Endothelial cell of umbilical vein (primary cell): ENCODE results near the gene SCNM1. TPM values are rescaled to one million over a fixed set of nuclear protein-coding genes. Genes with fewer than 3 reads are reported as not detected.

Source experiments
- BruUV-seq: library from RNA; stranded (reverse); fragments of 400-500 nt; replicated peaks from 2 replicates; lab custom pipeline; 2021; lab: Mats Ljungman, UMichigan
- CTCF ChIA-PET: fragments of 300-600, 350-600 bp; sonication (Branson Sonifier 250); formaldehyde crosslinking; loops from one replicate; lab custom pipeline; 2021; ENCODE audit warnings: antibody characterized with exemption, inconsistent platforms; lab: Charles Lee
- POLR2A ChIA-PET: fragments of 300-600, 350-600 bp; sonication (Branson Sonifier 250); formaldehyde crosslinking; loops from one replicate; lab custom pipeline; 2021; ENCODE audit warnings: antibody characterized with exemption, inconsistent platforms; lab: Charles Lee
- DNase-seq: peaks from one replicate; pipeline ENCODE4 v3.0.0-alpha.2; 2011; ENCODE audit warnings: low read depth, low spot score
- FAIRE-seq: peaks from 2 replicates; lab custom pipeline; 2011; peaks lifted over from hg19 to GRCh38; lab: Jason Lieb, UNC
- H2AFZ ChIP-seq: 2 replicates; pipeline ENCODE4 v1.6.0; 2012; ENCODE audit warnings: low read depth, low read length, control low read depth, inconsistent platforms
- H3K27ac ChIP-seq: 2 replicates; pipeline ENCODE4 v1.5.1; 2011; ENCODE audit warnings: low read depth, mild to moderate bottlenecking, control low read depth, low read length, moderate library complexity; ENCODE audit not compliant: insufficient read depth
- H3K27me3 ChIP-seq, 2 experiments: 2 replicates each; pipeline versions ENCODE4 v1.6.0 to v1.6.1; 2011; ENCODE audit warnings: low read length in 2 of 2, mixed read lengths in 1 of 2; ENCODE audit not compliant: control insufficient read depth in 2 of 2, insufficient read depth in 2 of 2
- H3K36me3 ChIP-seq, 2 experiments: 2 replicates in 1 of 2; 3 replicates in 1 of 2; pipeline ENCODE4 v1.5.1; 2011; ENCODE audit warnings: low read length in 2 of 2, mild to moderate bottlenecking in 1 of 2, moderate library complexity in 1 of 2; ENCODE audit not compliant: control insufficient read depth in 2 of 2, insufficient read depth in 2 of 2; ENCODE audit errors: extremely low read depth in 1 of 2
- H3K4me1 ChIP-seq: 3 replicates; pipeline ENCODE4 v1.5.1; 2011; ENCODE audit warnings: mild to moderate bottlenecking, low read length; ENCODE audit not compliant: control insufficient read depth, insufficient read depth; ENCODE audit errors: extremely low read depth
- H3K4me2 ChIP-seq: 2 replicates; pipeline ENCODE4 v1.6.1; 2011; ENCODE audit warnings: low read length, control low read depth, mixed read lengths; ENCODE audit not compliant: insufficient read depth
- H3K4me3 ChIP-seq, 3 experiments: fragments of 200-600 bp in 1 of 3; sonication (generic), shearing (Covaris generic) in 1 of 3; replicated peaks in 1 of 3; 2 replicates each; pipeline ENCODE4 v1.5.1; 2011 to 2016; ENCODE audit warnings: control low read depth in 3 of 3, low read length in 3 of 3, mild to moderate bottlenecking in 2 of 3, inconsistent platforms in 1 of 3, low read depth in 1 of 3, moderate library complexity in 1 of 3; ENCODE audit not compliant: insufficient read depth in 1 of 3
- H3K79me2 ChIP-seq: 2 replicates; pipeline ENCODE4 v1.6.0; 2012; ENCODE audit warnings: low read length, inconsistent platforms; ENCODE audit not compliant: control insufficient read depth, insufficient read depth
- H3K9ac ChIP-seq: replicated peaks from 2 replicates; pipeline ENCODE3; 2011; ENCODE audit warnings: low read length, control low read depth; ENCODE audit not compliant: insufficient read depth; ENCODE audit errors: extremely low read depth
- H3K9me1 ChIP-seq: replicated peaks from 3 replicates; pipeline ENCODE4 v1.6.0; 2011; ENCODE audit warnings: mild to moderate bottlenecking, low read length; ENCODE audit not compliant: control insufficient read depth, insufficient read depth; ENCODE audit errors: extremely low read depth
- H3K9me3 ChIP-seq: replicated peaks from 2 replicates; pipeline ENCODE4 v1.5.1; 2012; ENCODE audit warnings: low read length, inconsistent platforms; ENCODE audit not compliant: control insufficient read depth, insufficient read depth
- H4K20me1 ChIP-seq: replicated peaks from 2 replicates; pipeline ENCODE3; 2011; ENCODE audit warnings: mild to moderate bottlenecking, low read length; ENCODE audit not compliant: control insufficient read depth, insufficient read depth; ENCODE audit errors: extremely low read depth
- EZH2 ChIP-seq: IDR thresholded peaks from 2 replicates; pipeline ENCODE4 v1.6.1; 2012; ENCODE audit warnings: borderline replicate concordance, low read depth, mild to moderate bottlenecking, moderate library complexity, low read length, inconsistent platforms; ENCODE audit not compliant: severe bottlenecking
- FOS ChIP-seq: IDR thresholded peaks from 2 replicates; pipeline ENCODE4 v1.6.1; 2011; ENCODE audit warnings: mild to moderate bottlenecking, low read length, moderate library complexity, borderline replicate concordance; ENCODE audit not compliant: insufficient read depth
- GATA2 ChIP-seq: IDR thresholded peaks from 2 replicates; pipeline ENCODE4 v1.7.0; 2011; ENCODE audit warnings: low read depth, mild to moderate bottlenecking, moderate library complexity, mixed read lengths, low read length; ENCODE audit not compliant: insufficient read length, insufficient read depth
- JUN ChIP-seq: IDR thresholded peaks from 2 replicates; pipeline ENCODE4 v1.6.1; 2011; ENCODE audit warnings: borderline replicate concordance, low read depth; ENCODE audit not compliant: insufficient read length, insufficient read depth
- MYC ChIP-seq: IDR thresholded peaks from one replicate; pipeline ENCODE4 v1.6.1; 2011; ENCODE audit warnings: mild to moderate bottlenecking, low read depth, low read length
- POLR2A ChIP-seq: IDR thresholded peaks from 2 replicates; pipeline ENCODE4 v1.6.1; 2012; ENCODE audit warnings: low read depth, mild to moderate bottlenecking, control low read depth, low read length
- POLR2AphosphoS5 ChIP-seq: IDR thresholded peaks from 2 replicates; pipeline ENCODE4 v1.6.1; 2012; ENCODE audit warnings: low read depth, mild to moderate bottlenecking, control low read depth, low read length, moderate library complexity; ENCODE audit not compliant: insufficient read depth
- dilution Hi-C: fragments of 300-500 bp; cut with MboI; formaldehyde crosslinking; loops from one replicate; pipeline ENCODE4 v1.15.0; 2019; ENCODE audit warnings: low sequenced_read_pairs; ENCODE audit not compliant: extremely low pct_ligation_motif_present
- intact Hi-C: fragments of 100-400 bp; cut with micrococcal nuclease; formaldehyde crosslinking; loops from one replicate; pipeline ENCODE4 v1.10.0; 2022
- polyA plus RNA-seq, 4 experiments: library from polyadenylated mRNA; depleted of rRNA in 3 of 4; stranded (reverse) in 3 of 4; unstranded in 1 of 4; fragments of >200 nt; gene quantifications; 2 replicates each; pipeline versions ENCODE4 v1.2.1 to v1.2.3, GENCODE V29; 2011 to 2012; ENCODE audit warnings: missing spikeins in 1 of 4
- total RNA-seq: library from RNA; stranded (reverse); gene quantifications from 2 replicates; pipeline ENCODE4 v1.2.3, GENCODE V29; 2021
- TF ChIP-seq, protein P1 (sequence below), 2 donors: IDR thresholded peaks; 1 replicate in 1 of 2; 2 replicates in 1 of 2; pipeline ENCODE4 v1.5.1; 2011; ENCODE audit warnings: low read length in 2 of 2, mild to moderate bottlenecking in 2 of 2, moderate library complexity in 2 of 2, control low read depth in 1 of 2, inconsistent platforms in 1 of 2, low read depth in 1 of 2; ENCODE audit not compliant: insufficient read depth in 1 of 2; ENCODE audit errors: extremely low read depth in 1 of 2
- TF ChIP-seq, protein P2 (sequence below): IDR thresholded peaks from 2 replicates; pipeline ENCODE4 v1.6.1; 2011; ENCODE audit not compliant: insufficient read depth, insufficient read length

Gene SCNM1
- total and polyA plus RNA-seq, 2 donors (not counting 3 experiments of a cell fraction or from before 2014, with no cell fraction given) = 17.3 to 43.1 TPM

GRCh38 chr1:151158326-151158725, 7.6 kb upstream of the SCNM1 start:
- Histone ChIP-seq H3K4me2 (no peak overlapping the region), H3K9me1 (no peaks in the 10 kb centered on the region), H3K4me1 (peaks cover 18% of the 10 kb centered on the region), H2AFZ (no peak overlapping the region), H3K9me3 (no peaks in the 10 kb centered on the region), H3K27ac (no peak overlapping the region), H4K20me1 (no peaks in the 10 kb centered on the region), H3K9ac (no peak overlapping the region), H3K27me3 (no peaks in the 10 kb centered on the region), H3K79me2 (no peaks in the 10 kb centered on the region), H3K4me3 (no peak overlapping the region), H3K36me3 (peaks cover 2 to 16% of the 10 kb centered on the region in 2 experiments)
- BruUV-seq = no TSS peak
- FAIRE-seq = no peak
- POLR2A ChIA-PET = interaction anchor here (0.6 kb wide), 1 partner anchor 58 kb away, joined by 3 read pairs; no protein-coding TSS in a partner anchor
- TF ChIP-seq GATA2 (no peak), FOS (no peak), POLR2A (no peak), MYC (no peak), POLR2AphosphoS5 (no peak), JUN (no peak), EZH2 (no peak)
- TF ChIP-seq, protein P1, sequence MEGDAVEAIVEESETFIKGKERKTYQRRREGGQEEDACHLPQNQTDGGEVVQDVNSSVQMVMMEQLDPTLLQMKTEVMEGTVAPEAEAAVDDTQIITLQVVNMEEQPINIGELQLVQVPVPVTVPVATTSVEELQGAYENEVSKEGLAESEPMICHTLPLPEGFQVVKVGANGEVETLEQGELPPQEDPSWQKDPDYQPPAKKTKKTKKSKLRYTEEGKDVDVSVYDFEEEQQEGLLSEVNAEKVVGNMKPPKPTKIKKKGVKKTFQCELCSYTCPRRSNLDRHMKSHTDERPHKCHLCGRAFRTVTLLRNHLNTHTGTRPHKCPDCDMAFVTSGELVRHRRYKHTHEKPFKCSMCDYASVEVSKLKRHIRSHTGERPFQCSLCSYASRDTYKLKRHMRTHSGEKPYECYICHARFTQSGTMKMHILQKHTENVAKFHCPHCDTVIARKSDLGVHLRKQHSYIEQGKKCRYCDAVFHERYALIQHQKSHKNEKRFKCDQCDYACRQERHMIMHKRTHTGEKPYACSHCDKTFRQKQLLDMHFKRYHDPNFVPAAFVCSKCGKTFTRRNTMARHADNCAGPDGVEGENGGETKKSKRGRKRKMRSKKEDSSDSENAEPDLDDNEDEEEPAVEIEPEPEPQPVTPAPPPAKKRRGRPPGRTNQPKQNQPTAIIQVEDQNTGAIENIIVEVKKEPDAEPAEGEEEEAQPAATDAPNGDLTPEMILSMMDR (IDR thresholded peaks at IDR 0.05; ENCODE audit: extremely low read depth in 1 of 2, insufficient read depth in 1 of 2, low read depth in 1 of 2, low read length in 2 of 2) = no peak
- TF ChIP-seq, protein P2, sequence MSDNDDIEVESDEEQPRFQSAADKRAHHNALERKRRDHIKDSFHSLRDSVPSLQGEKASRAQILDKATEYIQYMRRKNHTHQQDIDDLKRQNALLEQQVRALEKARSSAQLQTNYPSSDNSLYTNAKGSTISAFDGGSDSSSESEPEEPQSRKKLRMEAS = no peak
- DNase-seq = no peak
- dilution Hi-C loops = no loop called here
- CTCF ChIA-PET = interaction anchor here (1.1 to 11.7 kb wide), 4 partner anchors 57 to 134 kb away, joined by 3 to 623 read pairs (median 6); partner anchors contain the start of gene GABPB2
- intact Hi-C loops = no loop called here
